ENCODE measurements around the gene TMEM212.
A peak's percentile ranks its signal among the peaks of the same experiment; 100 is the strongest.

TMEM212 gene

GRCh38 chr3:171839270-171839669 is 3.9 kb upstream of the TMEM212 start:
- no peak overlapping the region for H3K4me2 ChIP-seq (ENCODE audit: low read length)
- no peaks in the 10 kb centered on the region for H3K27me3 ChIP-seq (ENCODE audit: insufficient read depth, low read length)
- H3K27ac ChIP-seq (ENCODE audit: low read depth, low read length): no peak overlapping the region
- no peak overlapping the region for H3K23ac ChIP-seq (ENCODE audit: low read length)
- WGBS (ENCODE audit: extremely low coverage, insufficient coverage, insufficient read length): no CpG with 5 or more reads among the region's 2 CpGs
- H2BK120ac ChIP-seq (ENCODE audit: insufficient read depth, low read length, poor library complexity): no peak overlapping the region
- no peaks in the 10 kb centered on the region for H3K36me3 ChIP-seq (ENCODE audit: control insufficient read depth in 1 of 2, insufficient read depth in 2 of 2, low read length in 2 of 2)
- no peak overlapping the region for H3K18ac ChIP-seq (ENCODE audit: low read length)
- H3K4me3 ChIP-seq (ENCODE audit: low read depth, low read length): no peak overlapping the region
- no peak overlapping the region for H3K14ac ChIP-seq (ENCODE audit: low read length)
- no peak overlapping the region for H4K8ac ChIP-seq (ENCODE audit: low read depth, low read length)
- DNase-seq: no peak
- H2AFZ ChIP-seq (ENCODE audit: insufficient read depth, low read length, poor library complexity): no peak overlapping the region
- H3K79me1 ChIP-seq (ENCODE audit: low read length): no peaks in the 10 kb centered on the region
- no peak overlapping the region for H3K4ac ChIP-seq (ENCODE audit: low read depth, low read length)
- H4K91ac ChIP-seq (ENCODE audit: low read depth, low read length): no peak overlapping the region
- no peak overlapping the region for H2BK5ac ChIP-seq (ENCODE audit: low read depth, low read length, poor library complexity)
- no peak overlapping the region for H3K9ac ChIP-seq (ENCODE audit: low read length)
- H2AK5ac ChIP-seq (ENCODE audit: low read length): no peak overlapping the region
- H4K12ac ChIP-seq (ENCODE audit: low read depth, low read length): no peak overlapping the region
- no peak overlapping the region for H2BK12ac ChIP-seq (ENCODE audit: low read length)
- no peaks in the 10 kb centered on the region for H3K79me2 ChIP-seq (ENCODE audit: control insufficient read depth, insufficient read depth, low read length, poor library complexity)
- no peaks in the 10 kb centered on the region for H3K4me1 ChIP-seq (ENCODE audit: control insufficient read depth in 1 of 2, insufficient read depth in 2 of 2, low read length in 2 of 2)
- no peaks in the 10 kb centered on the region for H3K9me3 ChIP-seq (ENCODE audit: insufficient read depth, low read depth, low read length)

- H3K27ac ChIP-seq (ENCODE audit: low read depth, low read length): no peak overlapping the region
- H3K4me2 ChIP-seq (ENCODE audit: low read length): no peak overlapping the region
- no peak overlapping the region for H4K91ac ChIP-seq (ENCODE audit: low read depth, low read length)
- H3K23ac ChIP-seq (ENCODE audit: low read length): no peak overlapping the region
- H3K14ac ChIP-seq (ENCODE audit: low read length): no peak overlapping the region
- H3K9ac ChIP-seq (ENCODE audit: low read length): no peak overlapping the region
- H4K8ac ChIP-seq (ENCODE audit: low read depth, low read length): no peak overlapping the region
- H3K4me1 ChIP-seq (ENCODE audit: control insufficient read depth in 1 of 2, insufficient read depth in 2 of 2, low read length in 2 of 2): no peaks in the 10 kb centered on the region
- no peaks in the 10 kb centered on the region for H3K79me1 ChIP-seq (ENCODE audit: low read length)
- H3K27me3 ChIP-seq (ENCODE audit: insufficient read depth, low read length): no peaks in the 10 kb centered on the region
- H3K9me3 ChIP-seq (ENCODE audit: insufficient read depth, low read depth, low read length): no peaks in the 10 kb centered on the region
- H3K18ac ChIP-seq (ENCODE audit: low read length): no peak overlapping the region
- H2BK120ac ChIP-seq (ENCODE audit: insufficient read depth, low read length, poor library complexity): no peak overlapping the region
- no peak overlapping the region for H2BK12ac ChIP-seq (ENCODE audit: low read length)
- no peak for DNase-seq
- no peak overlapping the region for H2AK5ac ChIP-seq (ENCODE audit: low read length)
- H2BK5ac ChIP-seq (ENCODE audit: low read depth, low read length, poor library complexity): no peak overlapping the region
- no peak overlapping the region for H3K4ac ChIP-seq (ENCODE audit: low read depth, low read length)
- no peaks in the 10 kb centered on the region for H3K79me2 ChIP-seq (ENCODE audit: control insufficient read depth, insufficient read depth, low read length, poor library complexity)
- no peak overlapping the region for H4K12ac ChIP-seq (ENCODE audit: low read depth, low read length)
- no CpG with 5 or more reads among the region's 2 CpGs for WGBS (ENCODE audit: extremely low coverage, insufficient coverage, insufficient read length)
- no peak overlapping the region for H2AFZ ChIP-seq (ENCODE audit: insufficient read depth, low read length, poor library complexity)
- H3K4me3 ChIP-seq (ENCODE audit: low read depth, low read length): no peak overlapping the region
- H3K36me3 ChIP-seq (ENCODE audit: control insufficient read depth in 1 of 2, insufficient read depth in 2 of 2, low read length in 2 of 2): no peaks in the 10 kb centered on the region
Measured at GRCh38 chr3:171840445-171840810, 2.7 kb upstream of the TMEM212 start.

DNA sequence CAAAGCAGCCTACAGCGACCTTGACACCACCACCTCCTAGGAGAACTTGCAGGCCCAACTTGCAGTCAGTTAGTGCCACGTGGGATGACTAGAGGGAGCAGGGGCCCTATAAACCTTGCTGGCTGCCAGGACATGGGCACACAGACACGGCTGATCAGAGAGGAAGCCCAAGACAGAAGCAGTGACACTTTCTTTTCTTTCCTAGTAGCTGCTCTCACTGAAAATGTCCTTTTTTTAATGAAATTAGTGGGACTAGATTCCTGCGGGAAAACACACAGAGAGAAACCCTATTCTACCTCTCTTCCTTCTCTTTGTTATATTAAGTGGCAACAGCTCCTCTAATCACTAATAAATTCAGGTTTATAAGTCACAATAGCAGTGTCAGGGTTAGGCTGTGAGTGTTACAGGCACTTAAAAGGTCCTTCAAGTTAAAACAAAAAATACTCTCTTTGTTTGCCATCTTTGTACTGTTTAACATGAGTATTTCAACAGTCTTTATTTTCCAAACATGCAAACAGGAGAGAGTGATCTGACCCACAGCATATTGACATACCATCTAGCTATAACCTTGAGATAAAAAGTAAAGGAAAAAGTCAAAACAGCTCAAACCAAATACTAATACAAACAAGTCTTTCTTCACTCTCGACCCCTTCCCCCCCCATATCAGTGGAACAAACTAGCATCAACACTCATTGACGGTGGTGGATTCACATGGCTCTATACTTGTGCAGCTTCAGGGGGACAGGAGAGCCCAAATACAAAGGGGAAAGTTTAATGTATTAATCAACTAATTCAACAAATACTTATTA is 2.1 kb upstream of the TMEM212 start:
- Histone ChIP-seq H3K79me1 (ENCODE audit: low read length) (no peaks in the 10 kb centered on the region), H2BK12ac (ENCODE audit: low read length) (no peak overlapping the region), H3K4ac (ENCODE audit: low read depth, low read length) (no peak overlapping the region), H3K36me3 (ENCODE audit: control insufficient read depth in 1 of 2, insufficient read depth in 2 of 2, low read length in 2 of 2) (no peaks in the 10 kb centered on the region), H2BK5ac (ENCODE audit: low read depth, low read length, poor library complexity) (no peak overlapping the region), H2AFZ (ENCODE audit: insufficient read depth, low read length, poor library complexity) (no peak overlapping the region), H3K27ac (ENCODE audit: low read depth, low read length) (no peak overlapping the region), H3K4me1 (ENCODE audit: control insufficient read depth in 1 of 2, insufficient read depth in 2 of 2, low read length in 2 of 2) (no peaks in the 10 kb centered on the region), H3K79me2 (ENCODE audit: control insufficient read depth, insufficient read depth, low read length, poor library complexity) (peaks cover 2% of the 10 kb centered on the region), H3K18ac (ENCODE audit: low read length) (no peak overlapping the region), H3K14ac (ENCODE audit: low read length) (no peak overlapping the region), H3K9ac (ENCODE audit: low read length) (no peak overlapping the region), H4K8ac (ENCODE audit: low read depth, low read length) (no peak overlapping the region), H2BK120ac (ENCODE audit: insufficient read depth, low read length, poor library complexity) (no peak overlapping the region), H3K4me3 (ENCODE audit: low read depth, low read length) (peak overlapping the region; percentile 33), H2AK5ac (ENCODE audit: low read length) (no peak overlapping the region), H3K9me3 (ENCODE audit: insufficient read depth, low read depth, low read length) (no peaks in the 10 kb centered on the region), H4K91ac (ENCODE audit: low read depth, low read length) (no peak overlapping the region), H3K27me3 (ENCODE audit: insufficient read depth, low read length) (no peaks in the 10 kb centered on the region), H3K23ac (ENCODE audit: low read length) (no peak overlapping the region), H3K4me2 (ENCODE audit: low read length) (no peak overlapping the region), H4K12ac (ENCODE audit: low read depth, low read length) (no peak overlapping the region)
- no CpG with 5 or more reads among the region's 6 CpGs for WGBS (ENCODE audit: extremely low coverage, insufficient coverage, insufficient read length)
- no peak for DNase-seq

GRCh38 chr3:171841620-171842000 is 1.5 kb upstream of the TMEM212 start:
- Histone ChIP-seq H3K4me2 (ENCODE audit: low read length) (no peak overlapping the region), H2AFZ (ENCODE audit: insufficient read depth, low read length, poor library complexity) (no peak overlapping the region), H3K9me3 (ENCODE audit: insufficient read depth, low read depth, low read length) (no peaks in the 10 kb centered on the region), H2BK5ac (ENCODE audit: low read depth, low read length, poor library complexity) (no peak overlapping the region), H3K18ac (ENCODE audit: low read length) (no peak overlapping the region), H2AK5ac (ENCODE audit: low read length) (no peak overlapping the region), H2BK12ac (ENCODE audit: low read length) (no peak overlapping the region), H3K4ac (ENCODE audit: low read depth, low read length) (no peak overlapping the region), H3K23ac (ENCODE audit: low read length) (no peak overlapping the region), H3K14ac (ENCODE audit: low read length) (no peak overlapping the region), H3K27ac (ENCODE audit: low read depth, low read length) (no peak overlapping the region), H3K79me2 (ENCODE audit: control insufficient read depth, insufficient read depth, low read length, poor library complexity) (peaks cover 2% of the 10 kb centered on the region), H4K91ac (ENCODE audit: low read depth, low read length) (no peak overlapping the region), H3K9ac (ENCODE audit: low read length) (no peak overlapping the region), H4K12ac (ENCODE audit: low read depth, low read length) (no peak overlapping the region), H2BK120ac (ENCODE audit: insufficient read depth, low read length, poor library complexity) (no peak overlapping the region), H3K36me3 (ENCODE audit: control insufficient read depth in 1 of 2, insufficient read depth in 2 of 2, low read length in 2 of 2) (no peaks in the 10 kb centered on the region), H4K8ac (ENCODE audit: low read depth, low read length) (no peak overlapping the region), H3K79me1 (ENCODE audit: low read length) (no peaks in the 10 kb centered on the region), H3K4me3 (ENCODE audit: low read depth, low read length) (no peak overlapping the region), H3K27me3 (ENCODE audit: insufficient read depth, low read length) (no peaks in the 10 kb centered on the region), H3K4me1 (ENCODE audit: control insufficient read depth in 1 of 2, insufficient read depth in 2 of 2, low read length in 2 of 2) (no peaks in the 10 kb centered on the region)
- peak in 1 of 2 donors; percentile 19 for DNase-seq
- WGBS (ENCODE audit: extremely low coverage, insufficient coverage, insufficient read length): no CpG with 5 or more reads among the region's 1 CpG

Measured in trophoblast cell (in vitro differentiated cells and primary cell).